GM23248 (cell line): ENCODE data around the gene OPRL1.

ENCODE experiments used
- EZH2 ChIP-seq: fragments of 200-600 bp; sonication (generic); IDR thresholded peaks from 2 replicates; pipeline ENCODE4 v1.6.1; 2018; ENCODE audit warnings: antibody characterized with exemption, mild to moderate bottlenecking; ENCODE audit not compliant: insufficient read depth, poor library complexity, severe bottlenecking
- EZH2phosphoT487 ChIP-seq: fragments of 200-600 bp; sonication (generic); IDR thresholded peaks from 2 replicates; pipeline ENCODE4 v1.6.1; 2018; ENCODE audit warnings: antibody characterized with exemption, moderate library complexity, mild to moderate bottlenecking, low read depth; ENCODE audit not compliant: insufficient read depth

- TF ChIP-seq EZH2 (no peak), EZH2phosphoT487 (no peak)
Measured at GRCh38 chr20:64139199-64140060, 59.5 kb downstream of the OPRL1 start.
